Esophagus muscularis mucosa (tissue), 4 donors: ENCODE results near the gene GUCA1C. TPM values are rescaled to one million over a fixed set of nuclear protein-coding genes. Genes with fewer than 3 reads are reported as not detected.

Experiments
- DNase-seq: peaks from one replicate; pipeline ENCODE4 v3.0.0-alpha.2; 2017; ENCODE audit errors: extremely low spot score
- H3K27ac ChIP-seq, 4 donors: fragments of 200-600 bp; sonication (generic); replicated peaks in 1 of 4; 1 replicate in 3 of 4; 2 replicates in 1 of 4; pipeline ENCODE4 v1.5.1; 2016 to 2019; ENCODE audit warnings: mild to moderate bottlenecking in 1 of 4
- H3K27me3 ChIP-seq, 4 donors: fragments of 200-600 bp; sonication (generic); one replicate each; pipeline versions ENCODE4 v1.5.1 to v1.6.0; 2016 to 2019
- H3K36me3 ChIP-seq, 4 donors: fragments of 200-600 bp; sonication (generic); one replicate each; pipeline ENCODE4 v1.5.1; 2016 to 2019
- H3K4me1 ChIP-seq, 4 donors: fragments of 200-600 bp; sonication (generic); one replicate each; pipeline ENCODE4 v1.5.1; 2016 to 2019
- H3K4me3 ChIP-seq, 4 donors: fragments of 200-600 bp; sonication (generic); 1 replicate in 2 of 4; 2 replicates in 2 of 4; pipeline ENCODE4 v1.5.1; 2016 to 2019; ENCODE audit warnings: mild to moderate bottlenecking in 4 of 4, moderate library complexity in 1 of 4
- H3K9me3 ChIP-seq, 4 donors: fragments of 200-600 bp; sonication (generic); 1 replicate in 3 of 4; 2 replicates in 1 of 4; pipeline ENCODE4 v1.5.1; 2016 to 2019
- EP300 ChIP-seq: sonication (generic); formaldehyde crosslinking; IDR thresholded peaks from one replicate; pipeline ENCODE4 v1.6.1; 2017; ENCODE audit warnings: antibody characterized with exemption
- POLR2A ChIP-seq: fragments of 450-650 bp; IDR thresholded peaks from one replicate; pipeline ENCODE4 v1.6.1; 2017; ENCODE audit warnings: antibody characterized with exemption, moderate library complexity, mild to moderate bottlenecking, low read depth
- POLR2AphosphoS5 ChIP-seq, 2 donors: sonication (generic); formaldehyde crosslinking; IDR thresholded peaks; one replicate each; pipeline ENCODE4 v1.6.1; 2017; ENCODE audit warnings: antibody characterized with exemption in 2 of 2
- WGBS: methylation state at CpG from one replicate; pipeline ENCODE4 v1.1.5; 2018; 5-methylcytosine and 5-hydroxymethylcytosine counted together
- intact Hi-C: fragments of 100-400 bp; cut with DNase I; formaldehyde crosslinking; loops from one replicate; pipeline ENCODE4 v1.15.1; 2023
- total RNA-seq, 4 donors: library from RNA; depleted of rRNA; stranded (reverse); fragments of >200 nt; gene quantifications; one replicate each; pipeline versions ENCODE4 v1.1.0 to v1.2.1, GENCODE V29; 2016
- TF ChIP-seq, protein P1 (sequence below), 3 experiments: fragments of 200-600 bp in 2 of 3; fragments of 450-650 bp in 1 of 3; sonication (generic) in 2 of 3; IDR thresholded peaks; one replicate each; pipeline ENCODE4 v1.5.1; 2017 to 2019; ENCODE audit warnings: antibody characterized with exemption in 3 of 3, mild to moderate bottlenecking in 2 of 3, moderate library complexity in 1 of 3

GUCA1C gene
- total RNA-seq, 4 donors from 2014 or later, result not detected

- Histone ChIP-seq H3K4me3 (no peak overlapping the region), H3K27ac (no peak overlapping the region), H3K27me3 (no peaks in the 10 kb centered on the region), H3K4me1 (no peaks in the 10 kb centered on the region), H3K9me3 (no peaks in the 10 kb centered on the region), H3K36me3 (no peaks in the 10 kb centered on the region)
- no peak for TF ChIP-seq POLR2A
- no peak for TF ChIP-seq EP300
- TF ChIP-seq POLR2AphosphoS5 (IDR thresholded peaks at IDR 0.05), result no peak
- TF ChIP-seq, protein P1, sequence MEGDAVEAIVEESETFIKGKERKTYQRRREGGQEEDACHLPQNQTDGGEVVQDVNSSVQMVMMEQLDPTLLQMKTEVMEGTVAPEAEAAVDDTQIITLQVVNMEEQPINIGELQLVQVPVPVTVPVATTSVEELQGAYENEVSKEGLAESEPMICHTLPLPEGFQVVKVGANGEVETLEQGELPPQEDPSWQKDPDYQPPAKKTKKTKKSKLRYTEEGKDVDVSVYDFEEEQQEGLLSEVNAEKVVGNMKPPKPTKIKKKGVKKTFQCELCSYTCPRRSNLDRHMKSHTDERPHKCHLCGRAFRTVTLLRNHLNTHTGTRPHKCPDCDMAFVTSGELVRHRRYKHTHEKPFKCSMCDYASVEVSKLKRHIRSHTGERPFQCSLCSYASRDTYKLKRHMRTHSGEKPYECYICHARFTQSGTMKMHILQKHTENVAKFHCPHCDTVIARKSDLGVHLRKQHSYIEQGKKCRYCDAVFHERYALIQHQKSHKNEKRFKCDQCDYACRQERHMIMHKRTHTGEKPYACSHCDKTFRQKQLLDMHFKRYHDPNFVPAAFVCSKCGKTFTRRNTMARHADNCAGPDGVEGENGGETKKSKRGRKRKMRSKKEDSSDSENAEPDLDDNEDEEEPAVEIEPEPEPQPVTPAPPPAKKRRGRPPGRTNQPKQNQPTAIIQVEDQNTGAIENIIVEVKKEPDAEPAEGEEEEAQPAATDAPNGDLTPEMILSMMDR (IDR thresholded peaks at IDR 0.05), result no peak
- WGBS, result 100% methylated on average over 3 of the region's 3 CpGs
- intact Hi-C loops, result no loop called here
- no peak for DNase-seq
Observed at GRCh38 chr3:108897883-108898282, 55.8 kb downstream of the GUCA1C start.

- Histone ChIP-seq H3K27me3 (no peaks in the 10 kb centered on the region), H3K4me3 (no peak overlapping the region), H3K27ac (no peak overlapping the region), H3K4me1 (no peaks in the 10 kb centered on the region), H3K9me3 (no peaks in the 10 kb centered on the region), H3K36me3 (no peaks in the 10 kb centered on the region)
- WGBS, result 91% methylated on average over 5 of the region's 5 CpGs
- no peak for DNase-seq
- intact Hi-C loops, result no loop called here
- TF ChIP-seq, protein P1 (IDR thresholded peaks at IDR 0.05), result no peak
Observed at GRCh38 chr3:108894981-108895380, 58.7 kb downstream of the GUCA1C start.

DNA sequence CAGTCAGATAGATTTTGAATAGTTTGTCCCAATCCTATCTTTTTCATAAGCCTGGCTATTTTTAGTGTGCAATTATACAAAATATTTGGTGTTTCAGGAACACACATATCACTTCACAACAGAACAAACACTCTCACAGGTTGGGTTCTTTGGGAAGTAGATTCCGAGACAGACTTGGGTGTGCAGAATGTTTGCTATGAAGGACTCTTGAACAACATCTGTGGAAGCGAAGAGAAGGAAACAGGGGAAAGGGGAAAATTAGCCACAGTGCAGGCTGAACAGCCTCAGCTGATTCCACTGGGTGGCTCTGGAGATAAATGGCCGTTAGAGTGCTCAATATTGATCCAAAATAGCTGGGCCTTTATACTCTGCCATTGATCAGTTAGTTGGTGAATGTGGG is 61.8 kb downstream of the GUCA1C start:
- 88% methylated on average over 3 of the region's 3 CpGs for WGBS
- no peak for TF ChIP-seq POLR2AphosphoS5 (IDR thresholded peaks at IDR 0.05)
- TF ChIP-seq, protein P1 (IDR thresholded peaks at IDR 0.05), result no peak
- no peak for TF ChIP-seq POLR2A
- no peak for TF ChIP-seq EP300
- no peaks in the 10 kb centered on the region for H3K36me3 ChIP-seq
- H3K4me3 ChIP-seq, result no peak overlapping the region
- no peaks in the 10 kb centered on the region for H3K27me3 ChIP-seq
- H3K4me1 ChIP-seq, result no peaks in the 10 kb centered on the region
- H3K27ac ChIP-seq, result no peak overlapping the region
- intact Hi-C loops, result no loop called here
- DNase-seq, result no peak
- H3K9me3 ChIP-seq, result no peaks in the 10 kb centered on the region

- intact Hi-C loops, result no loop called here
- Histone ChIP-seq H3K27ac (no peak overlapping the region), H3K9me3 (no peaks in the 10 kb centered on the region), H3K4me3 (no peak overlapping the region), H3K4me1 (no peaks in the 10 kb centered on the region), H3K27me3 (no peaks in the 10 kb centered on the region), H3K36me3 (no peaks in the 10 kb centered on the region)
- TF ChIP-seq, protein P1 (IDR thresholded peaks at IDR 0.05), result no peak
- TF ChIP-seq EP300, result no peak
- no peak for TF ChIP-seq POLR2A
- TF ChIP-seq POLR2AphosphoS5 (IDR thresholded peaks at IDR 0.05), result no peak
- WGBS, result 79% methylated on average over 2 of the region's 2 CpGs
- DNase-seq, result no peak
Observed at GRCh38 chr3:108887777-108888176, 65.9 kb downstream of the GUCA1C start.

GRCh38 chr3:108887121-108887520 is 66.6 kb downstream of the GUCA1C start:
- 79% methylated on average over 4 of the region's 4 CpGs for WGBS
- no peaks in the 10 kb centered on the region for H3K36me3 ChIP-seq
- TF ChIP-seq EP300 (no peak), POLR2A (no peak)
- TF ChIP-seq, protein P1 (IDR thresholded peaks at IDR 0.05), result no peak
- no peak for DNase-seq
- no peaks in the 10 kb centered on the region for H3K4me1 ChIP-seq
- H3K9me3 ChIP-seq, result no peaks in the 10 kb centered on the region
- H3K27ac ChIP-seq, result no peak overlapping the region
- no peak overlapping the region for H3K4me3 ChIP-seq
- intact Hi-C loops, result no loop called here
- no peaks in the 10 kb centered on the region for H3K27me3 ChIP-seq
